A549 (cell line): ENCODE results near the gene STOX1.

Experiments used
- BHLHE40 ChIP-seq: IDR thresholded peaks from 2 replicates; pipeline ENCODE4 v1.6.1; 2012; ENCODE audit warnings: low read depth, low read length, inconsistent platforms
- CEBPB ChIP-seq, 2 experiments: fragments of >200 bp in 1 of 2; sonication (Bioruptor Twin) in 1 of 2; formaldehyde crosslinking in 1 of 2; IDR thresholded peaks; 2 replicates each; pipeline ENCODE4 v1.6.1; 2012 to 2016
- JUN ChIP-seq, 2 experiments: fragments of >200 bp; sonication (Bioruptor Twin); formaldehyde crosslinking; IDR thresholded peaks; 2 replicates in 1 of 2; 3 replicates in 1 of 2; pipeline ENCODE4 v1.6.1; 2016 to 2017
- KDM1A ChIP-seq: fragments of 200-600 bp; sonication (generic); IDR thresholded peaks from 2 replicates; pipeline ENCODE4 v1.6.1; 2016; ENCODE audit warnings: low read depth, mild to moderate bottlenecking
- MAZ ChIP-seq: fragments of 150-350 bp; IDR thresholded peaks from 2 replicates; pipeline ENCODE4 v1.6.1; 2014; ENCODE audit warnings: antibody characterized with exemption, low read depth, low read length, borderline replicate concordance
- POLR2AphosphoS2 ChIP-seq: conservative IDR thresholded peaks from 2 replicates; pipeline ENCODE4 v1.6.1; 2012; ENCODE audit warnings: low read length, improper control_type of control experiment, inconsistent platforms
- REST ChIP-seq: fragments of 200-600 bp; sonication (generic); IDR thresholded peaks from 2 replicates; pipeline ENCODE4 v1.6.1; 2016; ENCODE audit warnings: antibody characterized with exemption, mild to moderate bottlenecking, moderate library complexity
- ZFP36 ChIP-seq: fragments of 450-650 bp; IDR thresholded peaks from 2 replicates; pipeline ENCODE4 v1.6.1; 2014; ENCODE audit warnings: borderline replicate concordance; ENCODE audit not compliant: partially characterized antibody
- TF ChIP-seq, protein P1 (sequence below): fragments of >200 bp; sonication (Bioruptor Twin); formaldehyde crosslinking; IDR thresholded peaks from 3 replicates; pipeline ENCODE4 v1.5.1; 2016
- TF ChIP-seq, protein P2 (sequence below): fragments of 150-350 bp; IDR thresholded peaks from 2 replicates; pipeline ENCODE4 v1.6.1; 2014; ENCODE audit warnings: low read depth, mild to moderate bottlenecking, low read length

DNA sequence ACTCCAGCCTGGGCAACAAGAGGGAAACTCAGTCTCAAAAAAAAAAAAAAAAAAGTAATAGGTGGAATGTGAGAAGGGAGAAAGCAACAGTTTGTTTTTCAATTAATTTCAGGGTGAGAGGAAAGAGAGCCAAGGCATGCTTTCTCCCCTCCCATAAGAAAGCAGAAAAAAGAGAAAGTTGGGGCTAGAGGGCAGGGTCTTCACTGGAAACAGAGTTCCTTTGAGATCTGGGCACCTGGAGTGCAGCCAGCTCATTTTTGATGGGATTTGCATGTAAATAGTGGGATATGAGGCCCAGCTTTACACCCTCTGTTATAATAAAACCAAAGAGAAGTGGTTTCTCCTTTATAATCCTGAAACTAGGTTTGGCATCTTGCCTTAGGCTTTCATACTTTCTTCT lies 13.8 kb upstream of the STOX1 start:
- TF ChIP-seq, protein P1, sequence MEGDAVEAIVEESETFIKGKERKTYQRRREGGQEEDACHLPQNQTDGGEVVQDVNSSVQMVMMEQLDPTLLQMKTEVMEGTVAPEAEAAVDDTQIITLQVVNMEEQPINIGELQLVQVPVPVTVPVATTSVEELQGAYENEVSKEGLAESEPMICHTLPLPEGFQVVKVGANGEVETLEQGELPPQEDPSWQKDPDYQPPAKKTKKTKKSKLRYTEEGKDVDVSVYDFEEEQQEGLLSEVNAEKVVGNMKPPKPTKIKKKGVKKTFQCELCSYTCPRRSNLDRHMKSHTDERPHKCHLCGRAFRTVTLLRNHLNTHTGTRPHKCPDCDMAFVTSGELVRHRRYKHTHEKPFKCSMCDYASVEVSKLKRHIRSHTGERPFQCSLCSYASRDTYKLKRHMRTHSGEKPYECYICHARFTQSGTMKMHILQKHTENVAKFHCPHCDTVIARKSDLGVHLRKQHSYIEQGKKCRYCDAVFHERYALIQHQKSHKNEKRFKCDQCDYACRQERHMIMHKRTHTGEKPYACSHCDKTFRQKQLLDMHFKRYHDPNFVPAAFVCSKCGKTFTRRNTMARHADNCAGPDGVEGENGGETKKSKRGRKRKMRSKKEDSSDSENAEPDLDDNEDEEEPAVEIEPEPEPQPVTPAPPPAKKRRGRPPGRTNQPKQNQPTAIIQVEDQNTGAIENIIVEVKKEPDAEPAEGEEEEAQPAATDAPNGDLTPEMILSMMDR: no peak
- TF ChIP-seq, protein P2, sequence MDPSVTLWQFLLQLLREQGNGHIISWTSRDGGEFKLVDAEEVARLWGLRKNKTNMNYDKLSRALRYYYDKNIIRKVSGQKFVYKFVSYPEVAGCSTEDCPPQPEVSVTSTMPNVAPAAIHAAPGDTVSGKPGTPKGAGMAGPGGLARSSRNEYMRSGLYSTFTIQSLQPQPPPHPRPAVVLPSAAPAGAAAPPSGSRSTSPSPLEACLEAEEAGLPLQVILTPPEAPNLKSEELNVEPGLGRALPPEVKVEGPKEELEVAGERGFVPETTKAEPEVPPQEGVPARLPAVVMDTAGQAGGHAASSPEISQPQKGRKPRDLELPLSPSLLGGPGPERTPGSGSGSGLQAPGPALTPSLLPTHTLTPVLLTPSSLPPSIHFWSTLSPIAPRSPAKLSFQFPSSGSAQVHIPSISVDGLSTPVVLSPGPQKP: no peak
- no peak for TF ChIP-seq POLR2AphosphoS2
- no peak for TF ChIP-seq JUN (IDR thresholded peaks at IDR 0.05)
- TF ChIP-seq ZFP36: no peak
- no peak for TF ChIP-seq CEBPB (IDR thresholded peaks at IDR 0.05)
- TF ChIP-seq REST: no peak
- TF ChIP-seq MAZ: no peak
- TF ChIP-seq BHLHE40: no peak
- TF ChIP-seq KDM1A: no peak
